ENCODE results near the gene PXDN. TPM values are rescaled to one million over a fixed set of nuclear protein-coding genes. Genes with fewer than 3 reads are reported as not detected.

The PXDN gene
- total RNA-seq, 4 donors from 2014 or later: 26.6 to 254 (median 59.8) TPM

DNA sequence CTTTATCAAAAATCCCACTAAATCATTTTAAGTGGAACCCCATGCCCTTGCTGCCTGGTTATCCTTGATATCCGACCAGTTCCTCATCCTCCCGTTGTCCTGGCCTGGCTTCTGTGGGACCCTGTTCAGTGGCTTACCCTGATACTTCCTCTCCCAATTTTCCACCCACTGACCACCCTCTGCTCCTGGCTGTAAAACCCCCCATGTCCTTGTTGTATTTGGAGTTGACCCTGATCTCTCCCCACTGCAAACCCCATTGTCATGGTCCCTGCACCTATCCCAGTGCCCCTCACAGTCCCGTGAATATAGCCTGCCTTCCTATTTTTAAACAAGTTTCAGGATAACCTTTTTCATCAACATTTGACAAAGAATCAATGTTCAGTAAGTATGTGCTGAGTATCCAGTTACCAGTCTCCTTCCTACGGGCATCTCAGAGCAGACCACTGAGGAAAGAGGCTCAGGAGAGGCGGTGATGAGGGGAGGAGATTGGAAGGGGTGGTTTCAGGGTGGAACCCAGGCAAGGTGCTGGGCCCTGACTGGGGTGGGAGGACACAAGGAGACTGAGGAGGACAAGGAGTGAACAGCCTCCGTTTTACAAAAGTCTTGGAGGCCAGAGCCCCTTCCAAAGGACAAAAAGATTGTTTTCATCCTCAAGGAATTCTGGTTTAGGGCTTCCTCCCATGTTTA, 131.8 kb downstream of the PXDN start:
- intact Hi-C loops (cut with DNase I; ENCODE audit: low total_unique reads): no loop called here
- no peak overlapping the region for H3K4me3 ChIP-seq
- no peak for DNase-seq
- no peaks in the 10 kb centered on the region for H3K36me3 ChIP-seq
- TF ChIP-seq POLR2A (IDR thresholded peaks at IDR 0.05): no peak
- TF ChIP-seq, protein P1, sequence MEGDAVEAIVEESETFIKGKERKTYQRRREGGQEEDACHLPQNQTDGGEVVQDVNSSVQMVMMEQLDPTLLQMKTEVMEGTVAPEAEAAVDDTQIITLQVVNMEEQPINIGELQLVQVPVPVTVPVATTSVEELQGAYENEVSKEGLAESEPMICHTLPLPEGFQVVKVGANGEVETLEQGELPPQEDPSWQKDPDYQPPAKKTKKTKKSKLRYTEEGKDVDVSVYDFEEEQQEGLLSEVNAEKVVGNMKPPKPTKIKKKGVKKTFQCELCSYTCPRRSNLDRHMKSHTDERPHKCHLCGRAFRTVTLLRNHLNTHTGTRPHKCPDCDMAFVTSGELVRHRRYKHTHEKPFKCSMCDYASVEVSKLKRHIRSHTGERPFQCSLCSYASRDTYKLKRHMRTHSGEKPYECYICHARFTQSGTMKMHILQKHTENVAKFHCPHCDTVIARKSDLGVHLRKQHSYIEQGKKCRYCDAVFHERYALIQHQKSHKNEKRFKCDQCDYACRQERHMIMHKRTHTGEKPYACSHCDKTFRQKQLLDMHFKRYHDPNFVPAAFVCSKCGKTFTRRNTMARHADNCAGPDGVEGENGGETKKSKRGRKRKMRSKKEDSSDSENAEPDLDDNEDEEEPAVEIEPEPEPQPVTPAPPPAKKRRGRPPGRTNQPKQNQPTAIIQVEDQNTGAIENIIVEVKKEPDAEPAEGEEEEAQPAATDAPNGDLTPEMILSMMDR (IDR thresholded peaks at IDR 0.05): no peak
- no peaks in the 10 kb centered on the region for H3K27me3 ChIP-seq
- no peak overlapping the region for H3K27ac ChIP-seq
- no peaks in the 10 kb centered on the region for H3K9me3 ChIP-seq
- H3K4me1 ChIP-seq: no peaks in the 10 kb centered on the region

DNA sequence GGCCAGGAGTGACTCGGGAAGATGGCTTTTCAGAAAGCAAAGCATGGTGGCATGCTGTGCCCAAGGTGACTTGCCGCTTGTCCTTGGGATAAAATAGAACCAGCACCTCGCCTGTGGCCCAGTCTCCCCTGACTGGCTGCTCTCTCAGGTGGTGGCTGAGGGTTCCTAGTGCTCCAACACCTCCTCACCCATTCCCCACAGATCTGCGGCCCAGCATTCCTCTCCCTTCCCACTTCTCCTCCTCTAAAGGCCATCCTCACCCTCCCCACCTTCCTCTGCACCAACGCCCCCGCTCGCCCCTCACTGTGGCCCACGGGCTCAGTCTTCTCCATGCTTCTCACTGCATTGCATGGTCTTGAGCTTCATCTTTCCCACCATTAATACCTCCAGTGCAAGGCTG, 132.4 kb downstream of the PXDN start:
- H3K27ac ChIP-seq: no peak overlapping the region
- DNase-seq: no peak
- no peaks in the 10 kb centered on the region for H3K36me3 ChIP-seq
- no peaks in the 10 kb centered on the region for H3K4me1 ChIP-seq
- TF ChIP-seq, protein P1 (IDR thresholded peaks at IDR 0.05): no peak
- no peak for TF ChIP-seq POLR2A (IDR thresholded peaks at IDR 0.05)
- no peaks in the 10 kb centered on the region for H3K9me3 ChIP-seq
- no peak overlapping the region for H3K4me3 ChIP-seq
- H3K27me3 ChIP-seq: no peaks in the 10 kb centered on the region
- intact Hi-C loops (cut with DNase I; ENCODE audit: low total_unique reads): no loop called here

DNA sequence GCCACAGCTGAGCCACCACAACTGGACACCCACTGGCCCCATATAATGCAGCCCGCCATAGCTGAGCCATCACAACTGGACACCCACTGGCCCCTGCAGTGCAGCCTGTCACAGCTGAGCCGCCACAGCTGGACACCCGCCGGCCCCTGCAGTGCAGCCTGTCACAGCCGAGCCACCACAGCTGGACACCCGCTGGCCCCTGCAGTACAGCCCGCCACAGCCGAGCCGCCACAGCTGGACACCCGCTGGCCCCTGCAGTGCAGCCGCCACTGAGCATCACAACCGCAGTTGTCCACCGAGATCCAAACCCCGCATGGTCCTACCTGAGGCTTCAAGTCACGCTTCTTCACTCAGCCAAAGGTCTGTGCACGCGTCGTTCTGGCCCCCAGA, 134.2 kb downstream of the PXDN start:
- Histone ChIP-seq H3K36me3 (no peaks in the 10 kb centered on the region), H3K9me3 (no peaks in the 10 kb centered on the region), H3K4me1 (no peaks in the 10 kb centered on the region), H3K4me3 (no peak overlapping the region), H3K27ac (no peak overlapping the region), H3K27me3 (no peaks in the 10 kb centered on the region)
- TF ChIP-seq, protein P1 (IDR thresholded peaks at IDR 0.05): no peak
- no peak for TF ChIP-seq POLR2A (IDR thresholded peaks at IDR 0.05)
- DNase-seq: no peak
- intact Hi-C loops (cut with DNase I; ENCODE audit: low total_unique reads): no loop called here

DNA sequence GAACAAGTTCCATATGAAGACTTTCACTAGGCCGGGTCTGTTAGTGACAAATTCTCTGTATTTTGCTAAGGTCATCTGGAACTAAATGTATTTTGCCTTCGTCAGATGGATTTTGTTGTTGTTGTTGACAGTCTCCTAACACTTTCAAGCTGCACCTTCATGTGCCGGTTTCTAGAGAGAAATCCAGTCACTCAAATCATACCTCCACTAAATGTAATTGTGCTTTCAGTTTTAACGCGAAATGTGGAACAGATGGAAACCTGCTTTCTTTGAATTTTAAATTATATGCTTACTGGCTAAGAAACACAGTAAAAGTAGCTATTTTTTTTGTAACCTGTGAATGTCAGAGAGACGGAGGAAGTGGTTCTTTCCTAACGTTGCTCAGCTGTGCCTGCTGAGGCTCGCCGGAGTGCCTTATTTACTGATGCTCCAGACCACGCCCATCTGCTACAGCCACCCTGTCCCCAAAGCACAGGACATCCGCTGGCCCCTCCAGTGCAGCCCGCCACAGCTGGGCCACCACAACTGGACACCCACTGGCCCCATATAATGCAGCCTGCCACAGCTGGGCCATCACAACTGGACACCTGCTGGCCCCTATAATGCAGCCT, 134.7 kb downstream of the PXDN start:
- DNase-seq: no peak
- Histone ChIP-seq H3K27ac (no peak overlapping the region), H3K27me3 (no peaks in the 10 kb centered on the region), H3K4me3 (no peak overlapping the region), H3K36me3 (no peaks in the 10 kb centered on the region), H3K9me3 (no peaks in the 10 kb centered on the region), H3K4me1 (no peaks in the 10 kb centered on the region)
- TF ChIP-seq, protein P1 (IDR thresholded peaks at IDR 0.05): no peak
- no peak for TF ChIP-seq POLR2A (IDR thresholded peaks at IDR 0.05)
- intact Hi-C loops (cut with DNase I; ENCODE audit: low total_unique reads): no loop called here

DNA sequence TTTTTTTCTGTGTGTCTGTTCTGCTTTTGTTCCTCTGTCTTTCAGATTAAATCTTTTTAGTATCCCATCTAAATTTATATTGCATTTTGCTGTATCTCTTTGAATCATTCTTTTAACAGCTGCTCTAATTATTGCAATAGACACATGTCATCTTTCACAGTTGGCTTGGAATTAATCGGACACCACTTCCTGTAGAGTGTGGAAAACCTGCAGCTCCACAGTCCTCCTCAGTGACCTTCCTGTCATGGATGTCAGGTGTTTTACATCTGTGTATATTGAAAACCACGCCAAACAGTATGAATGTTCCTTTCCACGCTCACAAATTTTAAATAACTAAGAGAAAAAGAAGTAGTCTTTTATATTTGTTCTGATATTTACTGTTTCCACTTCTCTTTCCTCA, 135.3 kb downstream of the PXDN start:
- no peak for DNase-seq
- no peaks in the 10 kb centered on the region for H3K27me3 ChIP-seq
- H3K27ac ChIP-seq: no peak overlapping the region
- no peaks in the 10 kb centered on the region for H3K9me3 ChIP-seq
- no peaks in the 10 kb centered on the region for H3K4me1 ChIP-seq
- no peak overlapping the region for H3K4me3 ChIP-seq
- H3K36me3 ChIP-seq: no peaks in the 10 kb centered on the region
- intact Hi-C loops (cut with DNase I; ENCODE audit: low total_unique reads): no loop called here
- TF ChIP-seq POLR2A (IDR thresholded peaks at IDR 0.05): no peak
- TF ChIP-seq, protein P1 (IDR thresholded peaks at IDR 0.05): no peak
